GM10248 (cell line): Measurements from ENCODE around the gene OSBPL10.
"Not testable (repeated sequence)": the region's sequence is repeated elsewhere in the genome, so short reads cannot be mapped to it uniquely, and the experiment has no call there.

Source experiments
- CTCF ChIA-PET: fragments of 300-600 bp; sonication (Branson Sonifier 250); formaldehyde crosslinking; extraction: SDS; loops from one replicate; lab custom pipeline; 2021; ENCODE audit warnings: antibody characterized with exemption; lab: Yijun Ruan, JAX
- POLR2A ChIA-PET: fragments of 350-650 bp; sonication (Branson Sonifier 250); formaldehyde crosslinking; extraction: SDS; loops from one replicate; lab custom pipeline; 2020; ENCODE audit warnings: antibody characterized with exemption; lab: Yijun Ruan, JAX
- DNase-seq: peaks from one replicate; pipeline ENCODE4 v3.0.0; 2012; ENCODE audit errors: extremely low spot score
- TF ChIP-seq, protein P1 (sequence below): IDR thresholded peaks from 2 replicates; pipeline ENCODE4 v1.5.1; 2012; ENCODE audit warnings: mild to moderate bottlenecking, low read depth; ENCODE audit errors: extremely low read depth, missing control alignments, control extremely low read depth

Gene OSBPL10

DNA sequence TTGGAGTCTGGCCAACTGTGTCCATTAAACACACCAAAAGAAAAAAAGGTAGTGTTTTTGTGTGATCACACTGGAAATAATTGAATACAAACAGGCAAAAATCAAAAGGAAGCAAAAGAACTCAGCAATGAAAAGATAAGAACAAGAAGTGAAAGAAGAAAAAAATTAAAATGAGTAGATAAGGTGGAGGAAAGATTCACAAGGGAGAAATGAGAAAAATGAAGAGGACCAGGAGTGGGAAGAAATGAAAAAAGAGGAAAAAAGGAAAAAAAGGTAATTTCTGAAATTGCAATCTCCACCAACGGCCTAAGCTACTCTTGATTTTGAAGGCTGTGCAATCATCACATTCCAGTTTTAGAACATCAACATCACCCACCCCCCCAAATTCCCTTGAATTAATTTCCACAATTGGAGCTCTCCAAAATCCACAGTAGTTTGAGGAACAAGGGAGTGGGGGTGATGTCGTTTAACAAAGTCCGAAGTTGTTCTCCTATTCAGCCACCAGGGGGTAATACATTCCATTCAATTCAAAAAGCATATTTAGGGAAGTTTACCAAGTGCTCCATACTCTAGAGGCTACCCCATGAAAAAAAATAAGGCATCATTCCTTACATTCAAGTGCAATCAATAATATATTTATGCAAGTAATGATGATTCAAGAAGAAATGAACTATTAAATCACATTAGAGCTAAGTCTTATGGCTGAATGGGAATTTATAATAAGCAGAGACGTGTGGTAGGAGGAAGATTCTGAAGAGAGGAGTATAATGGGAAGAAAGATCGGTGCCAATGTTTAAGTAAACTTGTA is 37.9 kb upstream of the OSBPL10 start:
- ChIA-PET POLR2A (interaction anchor here (0.6 kb wide), 1 partner anchor 127 kb away, joined by 4 read pairs; no protein-coding TSS in a partner anchor), CTCF (interaction anchor here (0.7 to 2.8 kb wide), 21 partner anchors 10 to 140 kb away, joined by 3 to 22 read pairs (median 4); no protein-coding TSS in a partner anchor)
- DNase-seq: peak; percentile 42
- TF ChIP-seq, protein P1, sequence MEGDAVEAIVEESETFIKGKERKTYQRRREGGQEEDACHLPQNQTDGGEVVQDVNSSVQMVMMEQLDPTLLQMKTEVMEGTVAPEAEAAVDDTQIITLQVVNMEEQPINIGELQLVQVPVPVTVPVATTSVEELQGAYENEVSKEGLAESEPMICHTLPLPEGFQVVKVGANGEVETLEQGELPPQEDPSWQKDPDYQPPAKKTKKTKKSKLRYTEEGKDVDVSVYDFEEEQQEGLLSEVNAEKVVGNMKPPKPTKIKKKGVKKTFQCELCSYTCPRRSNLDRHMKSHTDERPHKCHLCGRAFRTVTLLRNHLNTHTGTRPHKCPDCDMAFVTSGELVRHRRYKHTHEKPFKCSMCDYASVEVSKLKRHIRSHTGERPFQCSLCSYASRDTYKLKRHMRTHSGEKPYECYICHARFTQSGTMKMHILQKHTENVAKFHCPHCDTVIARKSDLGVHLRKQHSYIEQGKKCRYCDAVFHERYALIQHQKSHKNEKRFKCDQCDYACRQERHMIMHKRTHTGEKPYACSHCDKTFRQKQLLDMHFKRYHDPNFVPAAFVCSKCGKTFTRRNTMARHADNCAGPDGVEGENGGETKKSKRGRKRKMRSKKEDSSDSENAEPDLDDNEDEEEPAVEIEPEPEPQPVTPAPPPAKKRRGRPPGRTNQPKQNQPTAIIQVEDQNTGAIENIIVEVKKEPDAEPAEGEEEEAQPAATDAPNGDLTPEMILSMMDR: peak; percentile 53

DNA sequence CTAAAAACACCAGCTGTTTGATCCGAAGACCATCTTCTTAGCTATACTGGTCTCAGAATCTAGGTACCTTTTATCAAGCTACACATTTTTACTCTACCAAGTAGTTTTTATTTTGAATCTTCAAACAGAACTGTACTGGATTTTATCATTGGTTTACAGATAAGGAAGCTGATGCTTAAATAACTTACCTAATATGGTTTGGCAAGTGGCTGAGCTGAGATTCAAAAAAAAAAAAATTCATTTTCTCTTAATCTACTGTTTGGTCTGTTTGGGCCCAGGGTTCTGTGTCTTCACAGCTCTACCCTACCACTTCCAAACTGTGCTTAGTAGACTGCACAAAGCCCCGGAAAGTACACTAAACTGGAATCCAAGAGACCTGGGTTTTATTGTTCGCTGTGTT is 36.2 kb upstream of the OSBPL10 start:
- POLR2A ChIA-PET: no interaction called here
- DNase-seq: no peak
- CTCF ChIA-PET: interaction anchor here (0.9 to 1.5 kb wide), 3 partner anchors 14 to 245 kb away, joined by 3 to 6 read pairs (median 3); no protein-coding TSS in a partner anchor
- TF ChIP-seq, protein P1: no peak

DNA sequence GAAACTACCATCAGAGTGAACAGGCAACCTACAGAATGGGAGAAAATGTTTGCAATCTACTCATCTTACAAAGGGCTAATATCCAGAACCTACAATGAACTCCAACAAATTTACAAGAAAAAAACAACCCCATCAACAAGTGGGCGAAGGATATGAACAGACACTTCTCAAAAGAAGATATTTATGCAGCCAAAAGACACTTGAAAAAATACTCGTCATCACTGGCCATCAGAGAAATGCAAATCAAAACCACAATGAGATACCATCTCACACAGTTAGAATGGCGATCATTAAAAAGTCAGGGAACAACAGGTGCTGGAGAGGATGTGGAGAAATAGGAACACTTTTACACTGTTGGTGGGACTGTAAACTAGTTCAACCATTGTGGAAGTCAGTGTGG is 34.6 kb upstream of the OSBPL10 start:
- POLR2A ChIA-PET, DNase-seq, CTCF ChIA-PET: not testable (repeated sequence)

DNA sequence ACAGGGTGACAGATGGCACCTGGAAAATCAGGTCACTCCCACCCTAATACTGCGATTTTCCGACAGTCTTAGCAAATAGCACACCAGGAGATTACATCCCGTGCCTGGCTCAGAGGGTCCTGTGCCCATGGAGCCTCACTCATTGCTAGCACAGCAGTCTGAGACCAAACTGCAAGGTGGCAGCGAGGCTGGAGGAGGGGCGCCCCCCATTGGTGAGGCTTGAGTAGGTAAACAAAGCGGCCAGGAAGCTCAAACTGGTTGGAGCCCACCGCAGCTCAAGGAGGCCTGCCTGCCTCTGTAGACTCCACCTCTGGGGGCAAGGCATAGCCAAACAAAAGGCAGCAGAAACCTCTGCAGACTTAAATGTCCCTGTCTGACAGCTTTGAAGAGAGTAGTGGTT is 29.6 kb upstream of the OSBPL10 start:
- DNase-seq, POLR2A ChIA-PET, CTCF ChIA-PET: not testable (repeated sequence)

DNA sequence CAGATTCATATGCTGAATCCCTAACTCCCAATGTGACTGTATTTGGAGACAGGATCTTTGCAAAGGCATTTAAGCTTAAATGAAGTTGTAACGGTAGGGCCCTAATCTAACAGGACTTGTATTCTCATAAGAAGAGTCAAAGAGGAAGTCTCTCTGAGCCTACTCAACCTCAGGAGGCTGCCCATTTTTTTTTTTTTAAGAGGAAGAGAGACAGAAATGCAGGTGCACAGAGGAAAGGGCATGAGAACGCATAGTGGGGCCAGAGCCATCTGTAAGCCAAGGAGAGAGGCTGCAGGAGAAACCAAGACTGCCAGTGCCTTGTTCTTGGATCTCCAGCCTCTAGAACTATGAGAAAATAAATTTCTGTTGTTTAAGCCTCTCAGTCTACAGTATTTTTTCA is 28.9 kb upstream of the OSBPL10 start:
- no peak for DNase-seq
- TF ChIP-seq, protein P1: no peak
- ChIA-PET POLR2A (no interaction called here), CTCF (interaction anchor here (1.2 to 1.5 kb wide), 3 partner anchors 9 to 134 kb away, joined by 3 to 8 read pairs (median 3); no protein-coding TSS in a partner anchor)

DNA sequence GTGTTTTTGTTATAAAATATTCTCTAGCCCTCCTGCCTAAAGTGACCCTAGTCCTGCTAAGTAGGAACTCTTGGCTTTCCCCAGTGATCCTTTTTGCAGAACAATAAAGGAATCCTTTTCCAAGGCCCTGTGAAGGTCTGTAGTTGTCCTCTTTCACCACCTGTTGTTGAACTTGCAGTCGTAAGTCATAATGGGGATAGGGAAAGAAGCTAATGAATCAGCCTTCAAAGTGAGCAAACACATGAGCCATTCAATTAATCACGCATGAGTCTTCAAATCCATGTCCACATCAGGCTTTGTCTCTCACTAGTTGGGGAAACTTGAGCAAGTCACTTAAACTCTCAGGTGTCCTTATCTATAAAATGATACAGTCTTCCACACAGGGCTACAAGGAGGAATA is 28.0 kb upstream of the OSBPL10 start:
- ChIA-PET CTCF (interaction anchor here (1.2 to 1.5 kb wide), 3 partner anchors 10 to 135 kb away, joined by 3 to 8 read pairs (median 3); no protein-coding TSS in a partner anchor), POLR2A (no interaction called here)
- DNase-seq: no peak
- TF ChIP-seq, protein P1: no peak

GRCh38 chr3:32004113-32004765 is 23.2 kb upstream of the OSBPL10 start:
- ChIA-PET CTCF (interaction anchor here (1.8 kb wide), 1 partner anchor 13 kb away, joined by 3 read pairs; no protein-coding TSS in a partner anchor), POLR2A (no interaction called here)
- DNase-seq: no peak
- TF ChIP-seq, protein P1: no peak
